Right cardiac atrium (tissue), 5 donors: ENCODE data around the gene STX5. TPM values are rescaled to one million over a fixed set of nuclear protein-coding genes. Genes with fewer than 3 reads are reported as not detected.

Experiments
- ATAC-seq, 2 donors: fragments of 200-7000 bp; cut with Tn5 transposase; one replicate each; pipeline versions ENCODE4 v1.8.0 to v1.9.1; 2020; ENCODE audit warnings: moderate library complexity in 2 of 2, mild to moderate bottlenecking in 1 of 2
- DNase-seq, 3 donors: peaks; one replicate each; pipeline ENCODE4 v3.0.0-alpha.2; 2020
- H3K27ac ChIP-seq: one replicate; pipeline ENCODE4 v1.5.1; 2013; ENCODE audit warnings: mild to moderate bottlenecking, low read length, control low read depth, moderate library complexity
- H3K27me3 ChIP-seq: one replicate; pipeline ENCODE4 v1.6.1; 2013; ENCODE audit not compliant: control insufficient read depth, insufficient read depth
- H3K4me1 ChIP-seq: one replicate; pipeline ENCODE4 v1.6.1; 2013; ENCODE audit warnings: low read length; ENCODE audit not compliant: control insufficient read depth, insufficient read depth
- H3K4me3 ChIP-seq: one replicate; pipeline ENCODE4 v1.5.1; 2013; ENCODE audit warnings: low read length, control low read depth
- H3K9me3 ChIP-seq: one replicate; pipeline ENCODE4 v1.6.1; 2013; ENCODE audit warnings: low read length; ENCODE audit not compliant: control insufficient read depth
- WGBS: extraction: QIAGEN DNeasy Blood & Tissue Kit; methylation state at CpG from one replicate; pipeline ENCODE4 v1.1.7; 2013; 5-methylcytosine and 5-hydroxymethylcytosine counted together
- intact Hi-C, 4 donors: fragments of 100-400 bp; cut with DNase I; formaldehyde crosslinking; loops; one replicate each; pipeline versions ENCODE4 v1.11.0 to v1.14.0; 2022 to 2023
- long read RNA-seq, 4 donors: library from polyadenylated mRNA; unstranded; transcript quantifications; one replicate each; pipeline ENCODE4 v2.0.0, GENCODE V29; 2020 to 2021
- polyA plus RNA-seq: library from polyadenylated mRNA; stranded (reverse); fragments of 200-250 nt; gene quantifications from one replicate; pipeline ENCODE4 v1.2.3, GENCODE V29; 2013
- total RNA-seq, 4 donors: library from RNA; stranded (reverse); fragmentation: NEBNext Ultra II Directional; extraction: Animal tissue kit (Norgen Biotek cat#: 25700); gene quantifications; one replicate each; pipeline ENCODE4 v1.2.1, GENCODE V29; 2021
- donor health status: healthy with polysubstance abuse.
- donor health status: DM: no; HTN: yes; CAD: no.
- donor health status: DM: no; HTN: no; CAD: no.
- donor health status: DM: no; HTN: yes; CAD: no; lungs with severe emphysema.
- donor health status: DM: yes; HTN: yes; CAD: no.

The STX5 gene, protein sequence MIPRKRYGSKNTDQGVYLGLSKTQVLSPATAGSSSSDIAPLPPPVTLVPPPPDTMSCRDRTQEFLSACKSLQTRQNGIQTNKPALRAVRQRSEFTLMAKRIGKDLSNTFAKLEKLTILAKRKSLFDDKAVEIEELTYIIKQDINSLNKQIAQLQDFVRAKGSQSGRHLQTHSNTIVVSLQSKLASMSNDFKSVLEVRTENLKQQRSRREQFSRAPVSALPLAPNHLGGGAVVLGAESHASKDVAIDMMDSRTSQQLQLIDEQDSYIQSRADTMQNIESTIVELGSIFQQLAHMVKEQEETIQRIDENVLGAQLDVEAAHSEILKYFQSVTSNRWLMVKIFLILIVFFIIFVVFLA
- total RNA-seq: 10 to 100 TPM; 20.1 to 27.8 (median 21.8) TPM
- polyA plus RNA-seq: 14.4 TPM
- long read RNA-seq, donor 1, transcript STX5-201 (11 exons, 1,794 nt): major isoform, 17 of 29 reads
- long read RNA-seq, donor 1, partial matches to known transcripts: 8 of 29 reads
- long read RNA-seq, donor 1, other reads (novel, unspliced or antisense): 0 of 29 reads
- long read RNA-seq, donor 2, transcript STX5-201 (11 exons, 1,794 nt): major isoform, 8 of 12 reads
- long read RNA-seq, donor 2, partial matches to known transcripts: 2 of 12 reads
- long read RNA-seq, donor 2, other reads (novel, unspliced or antisense): 1 of 12 reads
- long read RNA-seq, donor 3, transcript STX5-201 (11 exons, 1,794 nt): major isoform, 14 of 22 reads
- long read RNA-seq, donor 3, partial matches to known transcripts: 5 of 22 reads
- long read RNA-seq, donor 3, other reads (novel, unspliced or antisense): 2 of 22 reads
- long read RNA-seq, donor 4, transcript STX5-201 (11 exons, 1,794 nt): major isoform, 11 of 17 reads
- long read RNA-seq, donor 4, partial matches to known transcripts: 2 of 17 reads
- long read RNA-seq, donor 4, other reads (novel, unspliced or antisense): 3 of 17 reads

DNA sequence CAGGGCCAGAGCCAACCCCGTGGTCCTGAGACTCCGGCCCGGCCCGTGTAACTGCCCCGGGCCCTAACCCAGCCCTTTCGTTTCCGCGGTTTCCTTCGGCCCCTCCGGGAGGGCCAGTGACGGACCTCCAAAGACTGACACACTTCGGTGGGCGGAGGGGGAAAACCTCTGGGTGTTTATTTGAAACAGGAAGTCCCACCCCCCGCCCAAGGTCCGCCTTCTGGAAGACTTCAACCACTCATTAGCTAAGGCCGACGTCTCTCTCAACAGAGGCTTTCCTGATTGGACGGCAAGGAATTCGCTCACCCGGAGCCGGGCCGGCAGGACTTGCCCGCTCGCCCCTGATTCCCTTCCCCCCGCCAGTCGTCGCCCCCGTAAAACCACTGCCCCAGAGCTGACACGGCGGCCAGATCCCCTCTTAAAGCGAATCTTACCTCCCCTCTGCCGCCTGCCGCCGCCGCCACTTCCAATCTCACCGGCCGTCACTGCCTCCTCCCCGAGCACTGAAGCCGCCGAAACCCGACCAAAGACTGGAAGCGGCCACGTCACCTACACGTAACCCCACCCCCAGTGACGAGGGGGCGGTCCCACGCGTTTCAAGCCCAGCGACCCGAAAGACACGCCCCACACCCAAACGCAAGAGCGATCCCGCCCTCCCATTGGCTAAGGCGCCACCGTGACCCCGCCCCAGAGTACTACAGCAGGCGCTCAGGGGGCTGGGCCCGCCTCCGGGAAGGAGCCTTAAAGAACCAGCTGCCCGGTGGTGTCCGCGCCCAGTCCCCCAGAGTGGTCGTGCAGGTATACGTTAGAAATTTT lies at the start of gene STX5:
TSS of gene STX5 (minus strand) at position 532 of the 816 bp plus-strand sequence. CDS start 808 bp downstream, outside the sequence.
- intact Hi-C loops: loop anchor here in 1 of 4 donors (5.0 kb wide), 1 partner anchor 39 kb away; the partner anchor contains the start of gene TMEM223
- WGBS: under 1% methylated on average over 65 of the region's 65 CpGs
- ATAC-seq: peak; percentile 98

DNA sequence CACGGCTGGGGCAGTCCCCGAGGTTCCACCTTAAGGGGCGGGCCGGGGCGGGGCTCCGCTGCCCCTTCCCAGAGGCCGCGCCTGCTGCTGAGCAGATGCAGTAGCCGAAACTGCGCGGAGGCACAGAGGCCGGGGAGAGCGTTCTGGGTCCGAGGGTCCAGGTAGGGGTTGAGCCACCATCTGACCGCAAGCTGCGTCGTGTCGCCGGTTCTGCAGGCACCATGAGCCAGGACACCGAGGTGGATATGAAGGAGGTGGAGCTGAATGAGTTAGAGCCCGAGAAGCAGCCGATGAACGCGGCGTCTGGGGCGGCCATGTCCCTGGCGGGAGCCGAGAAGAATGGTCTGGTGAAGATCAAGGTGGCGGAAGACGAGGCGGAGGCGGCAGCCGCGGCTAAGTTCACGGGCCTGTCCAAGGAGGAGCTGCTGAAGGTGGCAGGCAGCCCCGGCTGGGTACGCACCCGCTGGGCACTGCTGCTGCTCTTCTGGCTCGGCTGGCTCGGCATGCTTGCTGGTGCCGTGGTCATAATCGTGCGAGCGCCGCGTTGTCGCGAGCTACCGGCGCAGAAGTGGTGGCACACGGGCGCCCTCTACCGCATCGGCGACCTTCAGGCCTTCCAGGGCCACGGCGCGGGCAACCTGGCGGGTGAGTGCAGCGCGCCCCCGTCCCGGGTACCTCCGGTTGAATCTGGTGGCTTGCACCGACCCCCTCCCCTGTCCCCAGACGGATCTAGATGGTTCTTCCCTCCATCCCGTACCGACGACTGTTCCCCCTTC lies 49.1 kb upstream of the STX5 start, which contains the start of gene SLC3A2:
TSS of gene SLC3A2 (plus strand) at position 94 of the 776 bp plus-strand sequence. CDS start at position 222, 128 bp downstream.
- ATAC-seq (peak; percentile 94), DNase-seq (peak; percentile 90 to 97 (median 95))
- Histone ChIP-seq H3K4me3 (peak within 1 kb of the TSS; percentile 69), H3K27me3 (no peaks in the 10 kb centered on the region), H3K9me3 (no peaks in the 10 kb centered on the region), H3K4me1 (peaks cover 11% of the 10 kb centered on the region), H3K27ac (peak within 1 kb of the TSS; percentile 95)
- intact Hi-C loops: no loop called here
- under 1% methylated on average over 69 of the region's 69 CpGs for WGBS

More for the DNA sequence above, at the start of gene STX5:
- peak within 1 kb of the TSS; percentile 86 for H3K4me3 ChIP-seq
- DNase-seq: peak; percentile 100
- H3K27ac ChIP-seq: peak within 1 kb of the TSS; percentile 96
- H3K9me3 ChIP-seq: no peaks in the 10 kb centered on the region
- H3K4me1 ChIP-seq: peaks cover 9% of the 10 kb centered on the region
- H3K27me3 ChIP-seq: no peaks in the 10 kb centered on the region

DNA sequence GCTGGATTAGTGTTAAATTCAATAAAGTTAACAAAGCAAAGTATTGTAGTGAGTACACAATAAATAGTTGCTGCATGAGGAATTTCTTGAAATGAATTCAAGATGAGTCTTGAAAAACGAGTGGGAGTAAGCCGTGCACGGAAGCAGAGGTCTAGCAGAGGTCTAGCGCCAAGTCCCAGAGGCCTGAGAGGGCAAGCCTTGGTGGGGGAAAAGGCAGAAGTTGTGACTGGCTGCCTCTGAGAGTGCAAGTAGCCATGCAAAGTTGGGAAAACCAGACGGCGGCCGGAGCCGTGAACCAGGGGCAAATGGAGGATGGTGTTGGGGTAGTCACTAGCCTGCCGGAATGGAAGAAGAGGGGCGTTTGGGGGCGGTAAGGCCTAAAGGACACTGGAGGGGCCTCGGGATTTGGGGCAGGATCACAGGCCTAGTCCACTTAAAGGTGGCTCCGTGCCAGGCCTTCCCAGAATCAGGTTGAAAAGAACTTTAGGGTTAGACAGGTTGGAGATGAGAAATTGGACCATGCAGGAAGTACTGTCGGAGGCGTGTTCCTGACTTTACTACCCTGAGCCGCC lies 48.5 kb upstream of the STX5 start:
- intact Hi-C loops: no loop called here
- H3K4me1 ChIP-seq: peaks cover 11% of the 10 kb centered on the region
- peak; percentile 34 to 36 for ATAC-seq

DNA sequence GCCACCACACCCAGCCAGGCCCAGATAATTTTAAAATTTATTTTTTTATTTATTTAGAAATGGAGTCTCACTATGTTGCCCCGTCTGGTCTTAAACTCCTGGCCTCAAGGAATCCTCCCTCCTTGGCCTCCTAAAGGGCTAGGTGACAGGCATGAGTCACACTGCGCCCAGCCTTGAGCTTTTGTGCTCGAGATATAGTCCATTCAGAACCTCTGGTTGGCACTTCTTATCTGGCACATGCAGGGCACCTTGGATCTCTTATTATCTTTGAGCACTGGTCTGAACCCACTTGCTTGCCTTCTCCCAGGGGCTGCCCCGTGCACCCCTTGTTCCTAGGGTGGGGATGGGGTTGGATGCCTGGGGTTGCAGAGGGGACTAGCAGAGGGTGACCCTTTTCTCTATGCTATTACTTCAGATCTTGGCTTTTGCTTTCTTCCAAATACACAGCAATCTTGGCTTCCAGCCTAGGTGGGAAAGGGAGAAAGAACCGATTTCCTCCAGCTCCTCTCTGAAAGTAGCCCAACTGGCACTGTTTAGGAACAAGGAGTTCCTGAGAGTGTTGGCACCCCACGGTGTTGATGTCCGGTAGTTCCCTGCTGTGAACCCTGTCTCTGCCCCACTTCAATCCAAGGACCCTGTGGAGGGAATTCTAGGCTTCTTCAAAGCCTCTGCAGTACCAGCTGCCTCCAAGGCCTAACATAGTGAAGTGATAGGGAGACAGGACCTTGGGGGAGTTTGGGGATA lies 47.6 kb upstream of the STX5 start:
- DNase-seq: peak in 1 of 3 donors; percentile 69
- ATAC-seq: peak in 1 of 2 donors; percentile 2
- intact Hi-C loops: no loop called here
- Histone ChIP-seq H3K27me3 (no peaks in the 10 kb centered on the region), H3K4me1 (peaks cover 11% of the 10 kb centered on the region), H3K4me3 (no peak overlapping the region), H3K27ac (peak overlapping the region; percentile 95), H3K9me3 (no peaks in the 10 kb centered on the region)
- 46% methylated on average over 7 of the region's 7 CpGs for WGBS

More for the DNA sequence above, 48.5 kb upstream of the STX5 start:
- peak in 1 of 3 donors; percentile 72 for DNase-seq
- H3K27ac ChIP-seq: peak overlapping the region; percentile 95
- under 1% methylated on average over 16 of the region's 16 CpGs for WGBS
- H3K27me3 ChIP-seq: no peaks in the 10 kb centered on the region
- peak overlapping the region; percentile 69 for H3K4me3 ChIP-seq
- H3K9me3 ChIP-seq: no peaks in the 10 kb centered on the region

DNA sequence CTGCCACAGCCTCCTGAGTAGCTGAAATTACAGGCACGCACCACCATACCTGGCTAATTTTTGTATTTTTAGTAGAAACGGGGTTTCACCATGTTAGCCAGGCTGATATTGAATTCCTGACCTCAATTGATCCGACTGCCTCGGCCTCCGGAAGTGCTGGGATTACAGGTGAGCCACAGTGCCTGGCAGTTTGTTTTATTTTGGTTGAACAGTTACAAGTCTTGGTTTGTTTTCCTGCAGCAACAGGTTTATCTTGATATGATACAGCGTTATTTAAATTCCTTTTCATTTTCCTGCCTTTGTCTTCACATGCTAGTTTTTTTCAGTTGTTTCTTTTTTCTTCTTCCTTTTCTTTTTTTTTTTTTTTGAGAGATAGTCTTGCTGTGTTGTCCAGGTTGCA lies 44.9 kb upstream of the STX5 start:
- 90% methylated on average over 6 of the region's 6 CpGs for WGBS
- Histone ChIP-seq H3K4me1 (peaks cover 6% of the 10 kb centered on the region), H3K27me3 (no peaks in the 10 kb centered on the region), H3K27ac (no peak overlapping the region), H3K9me3 (no peaks in the 10 kb centered on the region), H3K4me3 (no peak overlapping the region)
- no peak for ATAC-seq
- DNase-seq: no peak
- intact Hi-C loops: no loop called here

DNA sequence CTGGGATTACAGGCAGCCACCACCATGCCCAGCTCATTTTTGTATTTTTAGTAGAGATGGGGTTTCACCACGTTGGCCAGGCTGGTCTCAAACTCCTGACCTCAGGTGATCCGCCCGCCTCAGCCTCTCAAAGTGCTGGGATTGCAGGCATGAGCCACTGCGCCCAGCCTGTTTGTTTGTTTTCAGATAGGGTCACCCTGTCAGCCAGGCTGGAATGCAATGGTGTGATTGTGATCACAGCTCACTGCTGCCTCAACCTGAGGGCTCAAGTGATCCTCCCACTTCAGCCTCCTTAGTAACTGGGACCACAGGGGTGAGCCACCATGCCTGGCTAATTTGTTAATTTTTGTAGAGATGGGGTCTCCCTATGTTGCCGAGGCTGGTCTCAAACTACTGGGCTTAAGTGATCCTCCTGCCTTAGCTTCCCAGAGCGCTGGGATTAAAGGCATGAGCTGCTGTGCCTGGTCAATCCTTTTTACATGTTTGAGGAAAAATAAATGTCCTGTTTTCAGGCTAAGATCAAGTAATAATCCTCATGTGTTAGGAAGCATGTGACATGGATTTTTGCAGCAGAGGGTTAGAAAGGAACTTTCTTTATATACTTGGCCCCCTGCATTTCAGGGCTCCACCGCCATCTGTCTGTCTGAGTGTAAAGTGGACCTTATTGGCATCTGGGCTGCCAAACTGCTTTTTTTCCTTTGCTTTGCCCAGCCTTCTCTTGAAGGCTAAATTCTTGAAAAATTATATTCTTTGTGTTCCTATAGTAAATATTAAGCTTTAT lies 44.0 kb upstream of the STX5 start:
- Histone ChIP-seq H3K4me1 (peaks cover 6% of the 10 kb centered on the region), H3K4me3 (no peak overlapping the region), H3K27me3 (no peaks in the 10 kb centered on the region), H3K27ac (no peak overlapping the region), H3K9me3 (no peaks in the 10 kb centered on the region)
- intact Hi-C loops: no loop called here
- 85% methylated on average over 7 of the region's 7 CpGs for WGBS
- DNase-seq (no peak), ATAC-seq (no peak)

DNA sequence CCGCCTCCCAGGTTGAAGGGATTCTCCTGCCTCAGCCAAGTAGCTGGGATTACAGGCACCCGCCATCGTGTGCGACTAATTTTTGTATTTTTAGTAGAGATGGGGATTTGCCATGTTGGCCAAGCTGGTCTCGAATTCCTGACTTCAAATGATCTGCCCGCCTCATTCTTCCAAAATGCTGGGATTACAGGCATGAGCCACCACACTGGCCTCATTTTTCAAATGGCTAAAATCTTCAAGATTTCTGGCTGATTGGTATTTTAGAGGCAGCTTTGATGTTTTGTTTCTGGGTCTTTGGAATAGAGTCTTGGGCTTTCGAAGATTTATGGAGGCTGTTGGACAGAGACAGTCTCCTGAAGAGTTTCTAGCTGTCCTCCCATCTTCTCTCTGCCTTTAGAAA lies 43.0 kb upstream of the STX5 start:
- 95% methylated on average over 7 of the region's 7 CpGs for WGBS
- Histone ChIP-seq H3K4me3 (no peak overlapping the region), H3K4me1 (peaks cover 4% of the 10 kb centered on the region), H3K27ac (no peak overlapping the region), H3K27me3 (no peaks in the 10 kb centered on the region), H3K9me3 (no peaks in the 10 kb centered on the region)
- DNase-seq (no peak), ATAC-seq (no peak)
- intact Hi-C loops: no loop called here

DNA sequence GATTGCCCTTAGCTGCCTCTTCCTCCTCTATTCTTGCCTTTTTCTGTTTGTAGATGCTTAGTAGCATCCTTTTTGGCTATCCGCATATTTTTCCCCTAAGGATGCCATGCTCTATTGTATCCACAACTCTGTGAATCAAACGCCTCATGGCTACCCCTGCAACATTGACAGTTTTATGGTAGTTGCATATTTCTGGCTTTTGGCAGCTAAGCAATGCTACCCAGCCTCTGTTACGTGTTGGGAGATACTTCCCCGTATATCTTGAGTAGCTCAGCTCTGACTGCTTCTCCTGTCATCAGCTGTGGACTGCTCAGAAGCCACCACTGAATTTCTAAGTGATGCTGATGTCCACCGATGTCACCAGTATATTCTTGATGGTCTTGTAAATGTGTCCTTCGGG lies 33.8 kb upstream of the STX5 start:
- H3K4me3 ChIP-seq: no peak overlapping the region
- no peak for ATAC-seq
- H3K9me3 ChIP-seq: no peaks in the 10 kb centered on the region
- H3K27me3 ChIP-seq: no peaks in the 10 kb centered on the region
- DNase-seq: no peak
- no peak overlapping the region for H3K27ac ChIP-seq
- no peaks in the 10 kb centered on the region for H3K4me1 ChIP-seq
- WGBS: 60% methylated on average over 6 of the region's 6 CpGs
- intact Hi-C loops: loop anchor here in 3 of 4 donors (10.0 kb wide), 2 partner anchors 81 to 471 kb away; partner anchors contain the start of gene TMEM179B (in 2 of the 3)
